AG08395 (cell line): Measurements from ENCODE around the gene ULK3.

Experiments used
- DNase-seq: peaks from one replicate; pipeline ENCODE4 v3.0.0; 2012; ENCODE audit warnings: mixed read lengths, low spot score

ULK3 gene

DNA sequence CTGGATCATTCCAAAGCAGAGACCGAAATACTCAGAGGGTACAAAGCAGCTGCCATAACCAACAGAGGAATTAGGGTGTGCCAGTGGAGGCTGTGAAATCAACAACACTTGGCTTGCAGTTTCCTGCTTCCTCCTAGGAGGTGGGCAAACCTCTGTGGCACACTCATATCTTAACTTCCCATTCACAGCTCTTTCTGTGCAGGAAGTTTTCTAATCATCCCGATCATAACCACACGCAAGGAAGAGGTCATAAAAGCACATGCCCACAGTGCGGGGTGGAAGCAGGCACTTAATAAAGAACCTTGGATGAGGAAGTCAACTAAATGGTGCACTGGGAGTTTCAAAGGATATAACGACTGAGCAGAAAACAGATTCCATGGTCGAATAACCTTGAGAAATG, 25.1 kb upstream of the ULK3 start:
- DNase-seq, result no peak

DNA sequence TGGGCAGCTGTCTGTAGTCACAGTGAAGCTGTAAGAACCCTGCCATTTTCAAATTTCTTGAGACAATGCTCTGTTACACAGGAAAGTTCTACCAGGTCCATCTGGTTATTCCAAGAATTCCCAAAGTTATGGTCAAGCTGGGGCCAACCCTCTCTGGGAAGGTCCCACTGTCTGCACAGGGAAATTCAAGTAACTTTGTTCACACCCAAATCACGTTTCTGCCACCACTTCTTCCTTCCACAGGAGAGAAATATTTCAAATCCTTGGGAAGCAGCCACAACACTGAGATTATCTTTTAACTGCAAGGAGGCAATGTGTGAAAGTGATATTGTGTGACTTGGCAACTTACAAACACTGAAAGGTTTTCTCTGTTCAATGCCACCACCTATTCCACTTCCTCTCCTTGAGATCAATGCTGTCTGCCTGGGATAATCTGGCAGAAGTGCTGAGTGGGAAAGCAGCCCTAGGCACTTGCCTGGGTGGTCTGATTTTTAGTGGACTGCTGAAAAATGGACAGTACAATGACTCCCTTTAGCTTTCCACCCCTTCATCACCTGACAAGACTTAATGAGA, 24.6 kb upstream of the ULK3 start:
- no peak for DNase-seq

GRCh38 chr15:74866090-74866489, 23.1 kb upstream of the ULK3 start:
- peak; percentile 85 for DNase-seq

- DNase-seq, result no peak
Observed at GRCh38 chr15:74865316-74865715, 22.4 kb upstream of the ULK3 start.

- DNase-seq, result no peak
Observed at GRCh38 chr15:74864296-74864695, 21.3 kb upstream of the ULK3 start.

GRCh38 chr15:74863239-74864056, 20.5 kb upstream of the ULK3 start:
- peak; percentile 24 for DNase-seq

DNA sequence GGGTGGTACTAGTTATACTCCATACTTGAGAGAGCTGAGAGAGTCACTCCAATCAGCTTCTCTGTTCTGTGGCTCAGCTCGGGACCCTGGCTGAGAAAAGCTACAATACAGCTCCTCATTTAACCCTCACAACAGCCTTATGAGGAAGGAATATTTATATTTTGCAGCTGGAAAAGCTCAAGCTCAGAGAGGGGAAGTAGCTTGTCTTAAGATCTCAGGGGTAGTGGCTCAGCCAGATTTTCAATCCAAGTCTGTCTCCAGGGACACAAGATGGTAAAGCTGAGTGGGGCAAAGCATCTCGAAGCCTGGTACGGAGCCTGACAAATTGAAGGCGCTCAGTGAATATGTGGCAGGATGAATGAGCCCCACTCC, 15.4 kb upstream of the ULK3 start:
- no peak for DNase-seq

DNA sequence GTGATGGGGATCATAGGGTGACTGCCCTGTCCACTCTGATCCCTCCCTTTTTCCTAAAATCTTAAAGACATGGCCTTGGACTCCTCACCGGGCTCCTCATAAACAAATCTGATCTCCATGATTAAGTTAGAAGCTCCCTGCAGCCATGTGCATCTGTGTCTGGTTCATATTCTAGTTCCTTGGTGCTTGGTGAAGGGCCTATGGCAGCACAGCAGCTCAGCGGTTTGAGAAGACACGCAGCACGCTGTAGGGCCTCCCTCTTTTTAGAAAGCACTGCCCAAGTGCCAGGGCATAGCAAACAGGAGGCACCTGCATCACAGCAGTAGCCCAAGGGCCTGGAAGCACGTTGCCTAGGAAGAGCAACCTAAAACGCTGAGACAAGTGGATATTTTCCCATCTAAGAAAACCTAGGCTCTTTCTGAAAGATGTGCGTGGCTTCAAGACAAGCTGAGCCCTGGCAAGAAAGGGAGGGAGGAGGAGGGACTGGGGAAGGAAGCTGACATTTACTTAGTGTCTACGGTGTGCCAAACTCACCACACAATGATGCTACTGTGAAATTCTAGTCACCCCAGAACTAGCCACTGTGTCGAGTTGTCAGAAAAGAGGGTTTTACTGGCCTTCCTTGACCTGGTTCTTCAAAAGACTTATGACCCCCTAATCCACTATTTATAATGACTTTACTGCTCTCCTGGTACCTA, 14.9 kb upstream of the ULK3 start:
- no peak for DNase-seq

GRCh38 chr15:74857082-74857655, 14.2 kb upstream of the ULK3 start:
- no peak for DNase-seq

DNA sequence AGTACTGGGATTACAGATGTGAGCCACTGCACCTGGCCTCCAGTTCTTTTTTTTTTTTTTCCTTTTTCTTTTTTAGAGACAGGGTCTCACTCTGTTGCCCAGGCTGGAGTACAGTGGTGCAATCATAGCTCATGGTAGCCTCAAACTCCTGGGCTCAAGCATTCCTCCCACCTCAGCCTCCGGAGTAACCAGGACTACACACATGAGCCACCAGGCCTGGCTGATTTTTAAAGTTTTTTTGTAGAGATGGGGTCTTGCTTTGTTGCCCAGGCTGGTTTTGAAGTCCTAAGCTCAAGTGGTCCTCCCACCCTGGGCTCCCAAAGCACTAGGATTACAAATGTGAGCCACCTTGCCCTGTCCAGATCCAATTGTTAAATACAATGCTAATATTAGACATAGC, 13.6 kb upstream of the ULK3 start:
- DNase-seq, result no peak

GRCh38 chr15:74855857-74856256, 12.9 kb upstream of the ULK3 start:
- DNase-seq, result no peak

DNA sequence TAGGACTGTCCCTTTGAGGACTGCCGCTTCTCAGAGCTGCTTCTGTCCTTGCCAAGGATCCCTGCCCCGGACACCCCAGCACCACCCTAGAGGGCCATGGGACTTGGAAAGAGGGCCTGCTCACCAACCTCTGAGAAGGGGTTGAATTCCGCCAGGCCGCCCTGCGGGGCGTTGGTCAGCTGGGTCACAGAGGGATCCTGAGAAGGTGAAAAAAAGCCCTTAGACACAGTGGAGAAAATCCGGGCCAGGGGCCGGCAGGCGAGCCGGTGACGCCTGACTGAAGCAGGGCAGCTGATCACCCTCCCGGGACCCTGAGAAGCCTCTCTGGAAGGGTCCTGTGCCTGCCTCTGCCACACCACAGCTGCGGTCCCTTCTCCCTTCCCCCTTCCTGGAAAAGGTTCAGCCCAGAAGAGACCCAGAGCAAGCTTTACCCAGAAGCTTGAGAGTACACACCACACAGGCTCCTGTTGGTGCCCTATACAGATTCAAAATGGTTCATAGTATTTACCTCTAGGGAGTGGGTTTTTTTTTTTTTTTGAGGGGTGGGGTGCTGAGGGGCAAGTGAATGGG, 11.6 kb upstream of the ULK3 start:
- DNase-seq, result no peak

- no peak for DNase-seq
Observed at GRCh38 chr15:74851960-74852359, 9.0 kb upstream of the ULK3 start.

- no peak for DNase-seq
Observed at GRCh38 chr15:74850393-74850792, 7.4 kb upstream of the ULK3 start.

GRCh38 chr15:74847432-74847831, 4.5 kb upstream of the ULK3 start:
- no peak for DNase-seq

DNA sequence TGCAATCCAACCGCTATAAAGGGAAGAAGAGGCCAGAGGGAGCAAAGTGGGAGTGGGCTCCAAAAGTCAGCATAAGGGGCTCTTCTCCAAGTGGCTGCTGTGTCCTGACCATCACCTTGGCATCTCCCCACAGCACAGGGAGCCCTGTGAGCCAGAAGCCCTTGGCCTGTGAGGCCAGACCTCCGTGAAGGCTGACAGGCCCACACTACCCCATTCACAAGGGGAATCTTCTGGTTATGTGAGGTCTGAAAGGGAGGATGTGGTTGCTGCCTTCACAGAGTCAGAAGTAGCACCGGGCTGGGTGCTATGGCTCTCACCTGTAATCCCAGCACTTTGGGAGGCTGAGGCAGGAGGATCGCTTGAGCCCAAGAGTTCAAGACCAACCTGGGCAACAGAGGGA, 2.6 kb upstream of the ULK3 start:
- DNase-seq, result no peak

- no peak for DNase-seq
Observed at GRCh38 chr15:74845208-74845568, 2.2 kb upstream of the ULK3 start.

DNA sequence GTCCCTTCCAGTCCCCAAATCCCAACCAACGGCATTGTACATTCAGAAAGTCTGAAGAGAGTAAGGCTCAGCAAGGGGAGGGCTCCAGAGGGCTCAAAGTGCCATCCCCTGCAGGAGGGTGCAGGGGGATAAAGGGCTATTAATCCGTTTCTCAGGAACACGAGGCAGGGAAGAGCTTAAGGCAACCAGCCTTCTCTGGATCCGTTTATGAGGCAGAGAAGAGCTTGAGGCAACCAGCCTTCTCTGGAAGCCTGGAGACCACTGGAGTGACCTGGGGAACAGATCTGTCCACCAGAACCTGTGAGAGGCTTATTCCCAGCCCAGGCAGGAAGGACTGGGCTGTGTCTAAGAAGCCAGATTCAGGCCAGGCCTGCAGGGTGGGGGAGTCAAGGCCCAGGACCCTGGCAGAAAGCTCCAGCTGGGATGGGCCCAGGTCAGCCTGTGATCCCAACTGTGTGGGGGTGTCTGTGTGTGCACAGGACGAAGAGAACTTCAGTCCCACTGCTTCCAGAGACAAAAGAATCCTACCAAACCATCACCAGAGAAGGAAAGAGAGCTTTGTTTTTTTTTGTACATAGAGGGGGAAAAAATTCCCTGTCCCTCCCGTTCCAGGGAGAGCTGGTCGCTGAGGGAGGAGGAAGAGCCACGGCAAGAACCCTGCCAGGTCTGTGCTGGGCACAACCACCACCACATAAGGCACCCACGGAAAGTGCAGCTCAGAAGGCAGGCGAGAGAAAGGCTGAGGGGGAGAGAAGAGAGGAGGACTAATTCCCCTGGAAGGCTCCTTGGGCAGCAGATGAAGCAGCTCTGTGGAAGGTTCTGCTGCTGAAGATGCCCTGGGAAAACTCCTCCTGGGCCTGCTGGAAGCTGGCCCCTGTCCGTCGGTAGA, 1.6 kb upstream of the ULK3 start:
- DNase-seq, result no peak

DNA sequence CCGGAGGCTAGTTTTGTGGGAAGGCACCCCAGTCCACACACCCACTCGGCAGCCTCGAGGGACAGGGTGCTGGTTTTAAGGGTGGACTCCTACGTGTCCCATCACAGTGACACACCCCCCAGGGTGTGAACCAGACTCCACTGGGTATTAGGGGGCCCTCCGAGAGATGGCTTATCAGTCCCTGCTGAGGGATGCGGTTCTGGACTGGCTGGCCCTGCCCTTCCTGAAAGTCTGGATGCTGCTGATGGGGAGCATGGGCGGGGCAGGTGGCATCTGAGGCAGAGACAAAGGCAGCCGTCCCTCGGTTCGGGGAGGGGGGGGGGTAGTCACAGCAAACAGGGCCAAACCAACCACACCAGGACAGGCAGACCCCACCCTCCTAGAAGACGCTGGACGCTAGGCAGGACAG, 939 bp upstream of the ULK3 start:
- no peak for DNase-seq

GRCh38 chr15:74843445-74843828, 481 bp upstream of the ULK3 start:
- DNase-seq, result no peak

GRCh38 chr15:74841891-74842373, 1.0 kb downstream of the ULK3 start:
- DNase-seq, result no peak
